Astrocyte of the hippocampus (primary cell): Measurements from ENCODE around the gene AFG1L.

Source experiments
- DNase-seq: peaks from one replicate; pipeline ENCODE4 v3.0.0; 2011; ENCODE audit warnings: low read depth, low spot score

AFG1L gene

DNA sequence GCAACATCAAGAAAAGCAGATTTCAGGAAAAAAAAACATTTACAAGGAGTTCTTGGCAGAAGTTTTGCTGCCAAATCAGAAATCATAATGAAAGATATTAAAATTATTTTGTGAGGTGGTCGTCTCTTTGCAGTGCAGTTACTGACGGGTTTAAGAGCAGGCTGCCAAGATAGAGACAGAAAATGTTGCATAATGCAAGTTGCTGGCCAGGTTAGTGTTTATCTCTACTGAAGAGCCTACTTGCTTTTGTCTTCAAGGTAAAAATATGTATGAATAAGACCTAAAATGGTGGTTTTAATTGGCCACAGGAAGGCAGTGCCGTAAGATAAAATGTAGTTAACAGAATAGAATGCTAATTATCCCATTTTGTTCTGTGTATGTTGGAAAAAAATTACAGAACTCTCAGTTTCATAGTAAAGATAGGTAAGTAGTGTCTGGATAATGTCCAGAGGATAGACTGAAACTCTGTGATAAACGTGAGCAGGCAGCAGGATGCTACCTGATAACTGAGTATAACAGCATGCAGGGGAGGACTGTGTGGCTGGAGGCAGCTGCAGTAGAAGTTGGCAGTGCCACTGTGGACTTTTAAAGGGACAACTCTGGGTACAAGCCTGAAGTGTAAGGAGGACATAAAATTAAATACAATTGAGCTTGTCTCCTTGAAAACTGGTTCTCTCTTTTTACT, 279.7 kb downstream of the AFG1L start:
- no peak for DNase-seq
